Endothelial cell of umbilical vein (primary cell): ENCODE measurements around the gene LRRC8B.

ENCODE experiments used
- GATA2 ChIP-seq: IDR thresholded peaks from 2 replicates; pipeline ENCODE4 v1.7.0; 2011; ENCODE audit warnings: low read depth, mild to moderate bottlenecking, moderate library complexity, mixed read lengths, low read length; ENCODE audit not compliant: insufficient read length, insufficient read depth
- MYC ChIP-seq: IDR thresholded peaks from one replicate; pipeline ENCODE4 v1.6.1; 2011; ENCODE audit warnings: mild to moderate bottlenecking, low read depth, low read length
- POLR2A ChIP-seq: IDR thresholded peaks from 2 replicates; pipeline ENCODE4 v1.6.1; 2012; ENCODE audit warnings: low read depth, mild to moderate bottlenecking, control low read depth, low read length
- TF ChIP-seq, protein P1 (sequence below), 2 donors: IDR thresholded peaks; 1 replicate in 1 of 2; 2 replicates in 1 of 2; pipeline ENCODE4 v1.5.1; 2011; ENCODE audit warnings: low read length in 2 of 2, mild to moderate bottlenecking in 2 of 2, moderate library complexity in 2 of 2, control low read depth in 1 of 2, inconsistent platforms in 1 of 2, low read depth in 1 of 2; ENCODE audit not compliant: insufficient read depth in 1 of 2; ENCODE audit errors: extremely low read depth in 1 of 2

- TF ChIP-seq GATA2 = no peak
- no peak for TF ChIP-seq MYC
- no peak for TF ChIP-seq POLR2A
- TF ChIP-seq, protein P1, sequence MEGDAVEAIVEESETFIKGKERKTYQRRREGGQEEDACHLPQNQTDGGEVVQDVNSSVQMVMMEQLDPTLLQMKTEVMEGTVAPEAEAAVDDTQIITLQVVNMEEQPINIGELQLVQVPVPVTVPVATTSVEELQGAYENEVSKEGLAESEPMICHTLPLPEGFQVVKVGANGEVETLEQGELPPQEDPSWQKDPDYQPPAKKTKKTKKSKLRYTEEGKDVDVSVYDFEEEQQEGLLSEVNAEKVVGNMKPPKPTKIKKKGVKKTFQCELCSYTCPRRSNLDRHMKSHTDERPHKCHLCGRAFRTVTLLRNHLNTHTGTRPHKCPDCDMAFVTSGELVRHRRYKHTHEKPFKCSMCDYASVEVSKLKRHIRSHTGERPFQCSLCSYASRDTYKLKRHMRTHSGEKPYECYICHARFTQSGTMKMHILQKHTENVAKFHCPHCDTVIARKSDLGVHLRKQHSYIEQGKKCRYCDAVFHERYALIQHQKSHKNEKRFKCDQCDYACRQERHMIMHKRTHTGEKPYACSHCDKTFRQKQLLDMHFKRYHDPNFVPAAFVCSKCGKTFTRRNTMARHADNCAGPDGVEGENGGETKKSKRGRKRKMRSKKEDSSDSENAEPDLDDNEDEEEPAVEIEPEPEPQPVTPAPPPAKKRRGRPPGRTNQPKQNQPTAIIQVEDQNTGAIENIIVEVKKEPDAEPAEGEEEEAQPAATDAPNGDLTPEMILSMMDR (IDR thresholded peaks at IDR 0.05; ENCODE audit: extremely low read depth in 1 of 2, insufficient read depth in 1 of 2, low read depth in 1 of 2, low read length in 2 of 2) = peak; percentile 33 to 48
Measured at GRCh38 chr1:89598450-89599331, 74.1 kb downstream of the LRRC8B start.
